C4-2B (cell line): ENCODE measurements around the gene PCDHGC3.

Experiments used
- H3K27ac ChIP-seq: fragments of 450-650 bp; 2 replicates; pipeline ENCODE4 v1.5.1; 2017
- CTCF ChIP-seq: fragments of 450-650 bp; conservative IDR thresholded peaks from 2 replicates; pipeline ENCODE4 v1.5.1; 2017; ENCODE audit warnings: mild to moderate bottlenecking
- ZFX ChIP-seq: fragments of 450-650 bp; IDR thresholded peaks from 2 replicates; pipeline ENCODE4 v1.6.1; 2017

Gene PCDHGC3

GRCh38 chr5:141493500-141494422 lies 18.0 kb downstream of the PCDHGC3 start:
- H3K27ac ChIP-seq: no peak overlapping the region
- no peak for TF ChIP-seq CTCF

- H3K27ac ChIP-seq: no peak overlapping the region
- TF ChIP-seq ZFX (no peak), CTCF (no peak)
Measured at GRCh38 chr5:141494761-141495452, 19.1 kb downstream of the PCDHGC3 start.

- H3K27ac ChIP-seq: no peak overlapping the region
- TF ChIP-seq CTCF: no peak
- TF ChIP-seq ZFX: no peak
Measured at GRCh38 chr5:141495453-141495811, 19.7 kb downstream of the PCDHGC3 start.

- no peak overlapping the region for H3K27ac ChIP-seq
- TF ChIP-seq ZFX (no peak), CTCF (no peak)
Measured at GRCh38 chr5:141496038-141496437, 20.3 kb downstream of the PCDHGC3 start.

- no peak overlapping the region for H3K27ac ChIP-seq
- TF ChIP-seq CTCF (no peak), ZFX (no peak)
Measured at GRCh38 chr5:141501761-141502160, 26.0 kb downstream of the PCDHGC3 start.

GRCh38 chr5:141503681-141504080 lies 27.9 kb downstream of the PCDHGC3 start:
- no peak overlapping the region for H3K27ac ChIP-seq
- no peak for TF ChIP-seq CTCF
- no peak for TF ChIP-seq ZFX

GRCh38 chr5:141504216-141504615 lies 28.4 kb downstream of the PCDHGC3 start:
- H3K27ac ChIP-seq: no peak overlapping the region
- TF ChIP-seq ZFX (no peak), CTCF (no peak)
